GM19452 (cell line): Measurements from ENCODE around the gene AFDN.
"Not testable (repeated sequence)": the region's sequence is repeated elsewhere in the genome, so short reads cannot be mapped to it uniquely, and the experiment has no call there.

Experiments used
- ATAC-seq: cut with Tn5 transposase; IDR thresholded peaks from one replicate; pipeline ENCODE4 v1.9.1; 2021; ENCODE audit not compliant: unreplicated experiment

The AFDN gene

DNA sequence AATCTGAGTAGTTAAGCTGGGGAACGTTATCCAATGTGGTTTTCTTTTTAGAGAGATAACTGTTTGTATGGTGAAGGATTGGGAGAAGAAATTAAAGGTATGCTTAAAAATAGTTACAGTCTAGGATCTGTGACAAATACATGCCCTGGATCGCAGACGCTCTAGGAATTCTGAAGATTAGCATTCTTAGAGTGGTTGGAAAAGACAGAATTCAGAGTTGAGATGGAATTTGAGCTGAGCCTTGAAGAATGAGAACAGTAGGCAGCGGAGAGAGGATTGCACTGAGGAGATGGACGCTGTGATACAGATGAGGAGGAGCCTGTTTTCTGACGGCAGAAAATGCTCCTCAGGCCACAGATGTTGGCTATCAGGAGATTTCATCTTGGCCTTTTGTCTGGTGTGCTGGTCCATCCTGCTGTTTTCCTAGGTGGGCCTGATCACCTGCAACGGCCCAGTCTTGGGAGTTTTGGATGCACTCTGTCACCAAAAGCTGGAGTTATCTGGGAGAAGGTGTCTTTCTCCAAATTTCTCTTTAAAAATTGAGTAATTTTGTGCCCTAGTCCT is 122.5 kb downstream of the AFDN start:
- ATAC-seq, result no peak

GRCh38 chr6:167951781-167952511 is 125.2 kb downstream of the AFDN start:
- ATAC-seq, result no peak

GRCh38 chr6:167952512-167952859 is 125.8 kb downstream of the AFDN start:
- no peak for ATAC-seq

GRCh38 chr6:167953551-167953950 is 126.8 kb downstream of the AFDN start:
- no peak for ATAC-seq

DNA sequence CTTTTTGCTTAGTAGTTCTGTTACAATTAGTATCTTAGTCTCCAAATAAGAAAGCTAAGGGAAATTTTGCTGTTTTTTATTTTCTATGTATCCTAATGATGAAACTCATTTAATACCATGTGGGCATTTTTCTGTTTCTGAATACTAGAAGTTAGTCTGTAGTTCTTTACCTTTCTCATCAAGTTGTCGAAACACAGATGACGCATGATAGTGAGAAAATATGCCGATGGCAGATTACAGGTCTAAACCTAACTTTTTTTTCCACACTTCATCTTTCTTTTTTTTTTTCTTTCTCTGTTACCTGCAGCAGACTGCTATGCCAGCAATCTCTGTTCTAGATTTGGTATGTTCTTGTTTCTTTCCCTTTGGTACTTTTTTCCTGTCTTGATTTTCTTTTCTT is 127.4 kb downstream of the AFDN start:
- no peak for ATAC-seq

DNA sequence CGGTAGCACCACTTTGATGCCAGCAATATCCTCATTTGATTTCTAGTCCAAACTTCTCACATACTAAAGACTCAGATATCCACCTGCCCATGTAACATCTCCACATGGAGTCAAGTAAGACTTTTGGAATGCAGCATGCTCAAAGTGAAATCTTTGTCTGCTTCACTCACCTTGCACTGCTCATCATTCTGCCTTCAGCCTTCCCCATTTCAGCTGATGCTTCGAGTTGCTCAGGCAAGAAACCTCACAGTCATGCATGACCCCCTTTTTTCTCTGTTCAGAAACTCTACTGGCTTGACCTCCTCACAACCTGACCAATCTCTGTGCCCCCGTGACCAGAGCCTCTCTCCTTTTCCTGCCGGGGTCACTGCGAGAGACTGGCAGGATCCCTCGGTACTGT is 129.8 kb downstream of the AFDN start:
- no peak for ATAC-seq

GRCh38 chr6:167956983-167957492 is 130.3 kb downstream of the AFDN start:
- ATAC-seq, result no peak

DNA sequence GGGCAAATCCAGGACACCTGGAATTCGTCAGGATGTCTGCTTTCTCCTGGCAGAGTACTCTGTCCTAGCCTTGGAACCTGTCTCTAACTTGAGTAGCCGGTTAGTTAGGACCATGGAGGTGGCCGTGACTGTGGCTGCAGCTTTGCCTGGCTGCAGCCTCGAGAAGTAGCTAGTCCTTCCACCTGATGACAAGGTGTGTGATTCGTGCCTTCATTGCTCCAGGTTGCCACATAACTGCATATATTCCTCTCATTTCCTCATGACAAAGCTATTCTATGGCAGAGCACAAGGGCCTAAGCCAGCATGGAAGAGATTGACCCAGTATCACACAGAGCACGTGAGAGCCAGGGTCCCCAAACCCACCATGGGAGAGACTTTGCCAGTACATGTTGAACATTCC is 130.9 kb downstream of the AFDN start:
- no peak for ATAC-seq

DNA sequence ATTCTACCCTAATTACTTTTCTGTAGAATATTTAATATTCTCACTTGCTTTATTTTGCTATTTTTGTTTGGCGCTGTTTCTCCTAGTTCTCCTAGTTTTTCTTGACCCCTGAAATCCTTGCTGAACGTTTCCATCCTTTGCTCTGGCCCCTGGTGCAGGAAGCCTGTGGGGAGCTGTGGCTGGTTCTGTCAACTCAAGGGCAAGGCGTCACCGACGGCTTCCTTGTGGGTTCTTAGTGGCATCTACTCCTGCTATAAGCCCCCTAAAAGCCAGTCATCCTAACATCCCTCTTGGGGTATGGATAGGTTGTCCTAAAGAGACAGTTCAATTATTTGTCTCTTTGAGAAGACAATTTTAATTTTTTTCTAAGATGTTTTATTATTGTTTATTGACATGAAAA is 133.9 kb downstream of the AFDN start:
- ATAC-seq, result no peak

- ATAC-seq, result no peak
Observed at GRCh38 chr6:167962711-167963110, 136.0 kb downstream of the AFDN start.

DNA sequence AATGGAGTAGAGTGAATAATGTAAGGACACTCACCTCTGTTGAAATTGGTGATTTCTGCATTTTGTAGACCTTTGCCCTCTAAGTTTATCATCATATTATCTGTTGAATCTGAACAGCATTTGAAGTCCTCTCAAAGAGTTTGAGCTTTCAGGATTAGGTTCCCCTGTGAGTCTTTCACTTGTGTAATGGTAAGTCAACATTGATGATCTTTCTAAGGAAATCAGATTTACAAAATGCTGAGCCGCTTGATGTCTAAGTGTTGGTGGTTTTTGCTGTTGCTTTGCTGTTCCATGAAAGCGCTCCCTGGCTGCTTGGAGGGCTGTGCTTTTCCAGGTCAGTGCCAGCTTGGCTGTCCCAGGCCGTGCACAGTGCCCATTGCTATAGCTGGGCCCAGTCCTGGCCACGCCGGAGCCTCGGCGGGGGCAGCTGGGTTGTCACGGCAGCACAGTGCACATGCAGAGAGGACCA is 136.9 kb downstream of the AFDN start:
- no peak for ATAC-seq

- ATAC-seq, result no peak
Observed at GRCh38 chr6:167965592-167966539, 139.2 kb downstream of the AFDN start.

GRCh38 chr6:167966540-167966905 is 139.8 kb downstream of the AFDN start:
- no peak for ATAC-seq

GRCh38 chr6:167968091-167968490 is 141.4 kb downstream of the AFDN start:
- ATAC-seq, result no peak

GRCh38 chr6:167970230-167970629 is 143.5 kb downstream of the AFDN start:
- ATAC-seq, result no peak

- ATAC-seq, result no peak
Observed at GRCh38 chr6:167972193-167972592, 145.5 kb downstream of the AFDN start.

DNA sequence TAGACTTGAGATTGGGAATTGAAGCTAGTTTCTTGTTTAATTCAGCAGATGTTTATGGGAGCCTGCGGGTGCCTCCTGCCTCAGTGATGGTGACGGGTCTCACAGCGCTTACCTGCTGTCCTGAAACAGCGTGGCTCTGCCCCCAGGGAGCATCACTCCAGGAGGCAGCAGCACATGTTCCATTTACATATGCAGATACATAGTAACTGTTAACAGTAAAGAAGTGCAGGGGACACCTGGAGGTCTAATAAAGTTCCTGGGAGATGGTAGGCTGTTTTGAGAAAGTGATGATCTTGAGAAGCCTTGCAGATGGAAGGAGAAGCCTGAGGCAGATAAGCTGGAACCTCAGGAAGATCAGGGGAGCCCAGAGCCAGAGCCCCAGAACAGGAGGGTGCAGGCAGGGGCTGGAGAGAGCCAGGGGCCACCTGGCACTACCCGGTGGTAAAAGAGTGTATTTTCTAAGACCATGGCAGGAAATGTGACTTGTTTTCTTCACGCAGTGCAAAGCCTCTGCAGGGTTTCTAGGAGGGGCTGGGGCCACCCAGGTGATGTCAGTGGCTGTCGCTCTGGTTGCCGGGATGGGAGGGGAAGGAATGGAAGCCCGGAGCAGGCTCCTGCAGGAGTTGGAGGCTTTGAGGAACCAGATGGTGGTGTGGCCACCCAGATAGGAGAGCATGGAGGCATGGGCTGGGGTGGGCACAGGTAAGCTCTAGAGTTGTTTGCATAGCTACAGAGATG is 146.6 kb downstream of the AFDN start:
- ATAC-seq, result no peak

- no peak for ATAC-seq
Observed at GRCh38 chr6:167974640-167975344, 148.1 kb downstream of the AFDN start.

GRCh38 chr6:167975458-167975857 is 148.7 kb downstream of the AFDN start:
- no peak for ATAC-seq

DNA sequence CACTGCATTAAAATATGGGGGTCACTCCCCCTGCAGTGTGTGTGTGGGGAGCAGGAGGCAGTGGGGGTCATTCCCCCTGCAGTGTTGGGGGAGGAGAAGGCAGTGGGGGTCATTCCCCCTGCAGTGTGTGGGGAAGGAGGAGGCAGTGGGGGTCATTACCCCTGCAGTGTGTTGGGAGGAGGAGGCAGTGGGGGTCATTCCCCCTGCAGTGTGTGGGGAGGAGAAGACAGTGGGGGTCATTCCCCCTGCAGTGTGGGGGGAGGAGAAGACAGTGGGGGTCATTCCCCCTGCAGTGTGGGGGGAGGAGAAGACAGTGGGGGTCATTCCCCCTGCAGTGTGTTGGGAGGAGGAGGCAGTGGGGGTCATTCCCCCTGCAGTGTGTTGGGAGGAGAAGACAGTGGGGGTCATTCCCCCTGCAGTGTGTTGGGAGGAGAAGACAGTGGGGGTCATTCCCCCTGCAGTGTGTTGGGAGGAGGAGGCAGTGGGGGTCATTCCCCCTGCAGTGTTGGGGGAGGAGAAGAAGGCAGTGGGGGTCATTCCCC is 149.5 kb downstream of the AFDN start:
- not testable (repeated sequence) for ATAC-seq
